HG02798 (cell line): ENCODE results near the gene POLDIP3.

Experiments
- ATAC-seq: cut with Tn5 transposase; IDR thresholded peaks from one replicate; pipeline ENCODE4 v1.9.1; 2021; ENCODE audit warnings: mild to moderate bottlenecking; ENCODE audit not compliant: unreplicated experiment, poor library complexity

Gene POLDIP3

DNA sequence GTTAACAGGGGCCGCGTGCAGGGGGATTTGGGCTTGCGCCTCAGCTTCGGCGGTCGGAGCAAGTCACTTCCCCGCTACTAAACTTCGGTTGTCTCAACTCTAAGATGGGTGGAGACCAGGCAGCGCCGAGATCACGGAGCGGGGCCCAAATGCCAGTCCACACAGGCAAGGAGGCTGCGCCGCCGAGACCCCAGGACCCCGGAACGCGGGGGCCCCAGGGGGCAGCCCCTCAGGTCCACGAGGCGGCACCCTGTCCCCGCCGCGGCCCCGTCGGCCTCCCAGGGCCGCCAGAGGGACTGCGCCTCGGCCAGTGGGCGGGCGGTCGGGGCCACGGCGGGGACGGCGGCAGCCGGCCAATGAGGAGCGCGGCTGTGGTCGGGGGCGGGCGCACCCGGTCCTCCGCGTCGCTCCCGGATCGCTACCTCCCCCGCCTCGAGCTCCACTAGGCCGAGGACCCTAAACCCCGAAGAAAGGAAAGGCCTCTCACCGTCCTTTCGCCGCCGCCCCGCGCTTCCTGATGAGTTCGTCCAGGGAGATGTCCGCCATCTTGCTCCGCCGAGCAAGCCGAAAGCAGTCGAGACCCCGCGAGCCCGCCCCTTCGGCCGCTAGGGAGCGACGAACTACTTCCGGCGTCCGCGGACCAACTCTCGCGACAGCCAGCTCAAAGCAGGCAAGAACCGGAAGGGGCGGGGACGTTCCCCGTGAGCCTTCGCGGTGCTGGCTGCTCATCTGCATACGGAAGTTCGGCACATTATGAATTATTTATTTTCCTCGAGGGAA, at the start of gene POLDIP3:
Gene POLDIP3, minus strand, starts transcription at position 572 of the 780 bp plus-strand sequence. Its CDS starts 26 bp downstream, at position 546.
- ATAC-seq, result peak; percentile 79

GRCh38 chr22:42661985-42662831, 47.5 kb upstream of the POLDIP3 start:
- peak; percentile 71 for ATAC-seq

DNA sequence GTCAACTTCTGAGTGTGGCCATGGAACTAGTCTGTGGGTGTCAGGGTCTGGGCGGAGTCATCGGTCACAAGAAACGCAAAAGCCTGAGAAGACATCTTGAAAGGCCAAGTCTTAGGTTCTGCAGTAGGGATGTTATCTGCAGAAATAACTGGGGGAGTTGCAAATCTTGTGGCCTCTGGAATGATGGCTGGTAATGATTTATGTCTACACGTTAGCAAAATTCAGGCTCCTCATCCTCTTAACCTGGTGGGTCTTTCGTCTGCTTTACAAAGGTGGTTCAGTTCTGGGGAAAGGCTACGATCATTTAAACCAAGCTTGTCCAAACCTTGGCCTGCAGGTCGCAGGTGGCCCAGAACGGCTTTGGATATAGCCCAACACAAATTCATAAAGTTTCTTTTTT, 41.9 kb upstream of the POLDIP3 start:
- no peak for ATAC-seq

GRCh38 chr22:42655693-42656092, 41.0 kb upstream of the POLDIP3 start:
- ATAC-seq, result no peak

GRCh38 chr22:42654436-42655073, 39.9 kb upstream of the POLDIP3 start:
- no peak for ATAC-seq

DNA sequence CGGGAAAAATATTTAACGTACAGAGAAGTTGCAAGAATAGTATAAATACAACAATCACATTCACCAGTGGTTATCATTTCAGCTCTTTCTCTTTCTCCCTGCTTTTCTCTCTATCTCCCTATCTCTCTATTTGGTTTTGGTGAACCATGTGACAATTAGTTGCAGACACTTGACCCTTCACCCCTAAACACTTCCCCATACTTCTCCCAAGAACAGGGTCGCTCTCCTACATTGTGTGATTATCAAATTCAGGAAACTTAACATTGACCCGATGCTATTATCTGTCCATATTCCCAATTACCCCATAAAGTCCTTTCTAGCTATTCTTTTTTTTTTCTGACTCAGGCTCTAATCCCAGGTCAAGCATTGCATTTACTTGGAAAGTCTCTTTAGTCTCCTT, 39.3 kb upstream of the POLDIP3 start:
- ATAC-seq, result no peak

GRCh38 chr22:42651134-42651533, 36.5 kb upstream of the POLDIP3 start:
- ATAC-seq, result no peak

DNA sequence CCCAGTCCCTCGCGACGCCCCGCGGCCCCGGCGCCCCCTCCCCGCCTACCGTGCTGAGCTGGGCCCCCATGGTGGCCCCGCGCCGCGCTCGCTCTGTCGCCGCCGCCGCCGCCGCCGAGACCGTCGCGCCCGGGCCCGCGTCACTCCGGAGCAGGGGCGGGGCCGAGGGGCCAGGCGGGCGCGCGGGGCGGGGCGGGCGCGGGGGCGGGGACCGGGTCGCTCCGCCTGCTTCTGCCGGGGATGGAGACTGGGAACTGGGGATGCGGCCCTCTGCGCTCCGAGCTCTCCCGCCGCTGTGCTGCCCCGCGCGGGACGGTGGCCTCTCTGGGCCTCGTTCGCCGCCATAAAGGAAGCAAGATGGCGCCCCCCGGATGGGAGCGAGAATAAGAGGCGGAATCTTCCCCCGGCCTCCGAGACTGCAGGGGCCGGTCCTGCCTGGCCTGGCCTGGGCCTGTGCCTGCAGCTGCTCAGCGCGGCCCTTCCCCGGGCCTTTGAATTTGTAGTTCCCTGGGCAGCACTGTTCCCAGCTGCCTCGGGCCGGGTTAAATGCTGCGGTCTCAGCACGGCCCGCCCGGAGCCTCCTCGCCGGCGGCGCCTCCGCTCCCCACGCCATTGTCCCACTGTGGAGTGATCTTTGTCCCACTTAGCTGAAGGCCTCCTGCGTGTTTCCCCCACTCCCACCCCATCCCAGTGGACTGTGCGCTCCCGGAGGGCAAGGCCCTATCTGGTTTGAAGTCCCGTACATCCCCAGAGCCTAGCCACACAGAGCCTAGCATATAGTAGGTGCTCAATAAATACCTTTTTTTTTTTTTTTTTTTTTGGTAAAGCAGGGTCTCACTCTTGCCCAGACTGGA, 34.8 kb upstream of the POLDIP3 start, which contains the start of gene CYB5R3:
Gene CYB5R3, minus strand, starts transcription at position 147 of the 854 bp plus-strand sequence. Its CDS starts 77 bp downstream, at position 70.
- ATAC-seq, result peak; percentile 70

DNA sequence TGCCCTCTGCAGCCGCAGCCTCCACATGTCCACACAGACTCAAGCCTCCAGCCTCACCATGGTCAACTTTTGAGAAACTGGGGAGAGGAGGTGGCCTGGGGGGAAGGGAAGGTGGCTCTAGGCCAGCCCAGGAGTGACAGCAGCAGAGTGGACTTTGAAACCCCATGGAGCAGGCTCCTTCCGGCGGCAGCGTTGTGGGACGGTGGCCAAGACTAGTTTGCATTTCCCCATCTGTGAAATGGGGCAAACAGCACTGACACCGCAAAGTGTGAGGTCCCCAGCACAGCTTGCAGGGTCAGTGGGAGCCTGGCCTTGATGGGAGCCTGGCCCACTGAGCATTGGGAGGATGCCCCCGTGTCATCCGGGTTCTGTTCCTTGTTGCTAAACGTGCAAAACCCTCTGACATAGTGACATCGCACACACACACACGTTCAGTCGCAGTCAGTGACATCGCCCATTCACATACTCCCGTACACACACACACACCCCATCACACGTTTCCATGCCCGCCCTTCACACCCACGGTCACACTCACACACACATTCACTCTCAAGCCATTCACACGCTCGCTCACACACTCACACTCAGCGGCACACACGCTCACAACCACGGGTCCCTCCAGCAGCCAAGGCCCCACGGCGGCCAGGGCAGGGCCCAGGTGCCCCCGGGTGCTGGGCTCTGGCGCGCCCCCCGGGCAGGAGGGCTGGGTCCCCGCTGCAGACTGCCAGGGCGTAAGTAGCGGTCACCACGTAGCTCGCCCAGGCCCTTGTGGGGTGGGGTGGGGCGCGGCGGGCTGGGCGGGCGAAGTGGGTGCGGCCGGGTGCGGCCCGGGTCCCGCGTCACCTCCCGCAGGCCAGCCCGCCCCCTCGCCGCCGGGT, 33.9 kb upstream of the POLDIP3 start:
- peak; percentile 46 for ATAC-seq

GRCh38 chr22:42648017-42648367, 33.3 kb upstream of the POLDIP3 start:
- ATAC-seq, result no peak

- no peak for ATAC-seq
Measured at GRCh38 chr22:42646569-42647525, 32.2 kb upstream of the POLDIP3 start.

GRCh38 chr22:42645938-42646568, 31.4 kb upstream of the POLDIP3 start:
- no peak for ATAC-seq

- ATAC-seq, result no peak
Measured at GRCh38 chr22:42645341-42645937, 30.8 kb upstream of the POLDIP3 start.

DNA sequence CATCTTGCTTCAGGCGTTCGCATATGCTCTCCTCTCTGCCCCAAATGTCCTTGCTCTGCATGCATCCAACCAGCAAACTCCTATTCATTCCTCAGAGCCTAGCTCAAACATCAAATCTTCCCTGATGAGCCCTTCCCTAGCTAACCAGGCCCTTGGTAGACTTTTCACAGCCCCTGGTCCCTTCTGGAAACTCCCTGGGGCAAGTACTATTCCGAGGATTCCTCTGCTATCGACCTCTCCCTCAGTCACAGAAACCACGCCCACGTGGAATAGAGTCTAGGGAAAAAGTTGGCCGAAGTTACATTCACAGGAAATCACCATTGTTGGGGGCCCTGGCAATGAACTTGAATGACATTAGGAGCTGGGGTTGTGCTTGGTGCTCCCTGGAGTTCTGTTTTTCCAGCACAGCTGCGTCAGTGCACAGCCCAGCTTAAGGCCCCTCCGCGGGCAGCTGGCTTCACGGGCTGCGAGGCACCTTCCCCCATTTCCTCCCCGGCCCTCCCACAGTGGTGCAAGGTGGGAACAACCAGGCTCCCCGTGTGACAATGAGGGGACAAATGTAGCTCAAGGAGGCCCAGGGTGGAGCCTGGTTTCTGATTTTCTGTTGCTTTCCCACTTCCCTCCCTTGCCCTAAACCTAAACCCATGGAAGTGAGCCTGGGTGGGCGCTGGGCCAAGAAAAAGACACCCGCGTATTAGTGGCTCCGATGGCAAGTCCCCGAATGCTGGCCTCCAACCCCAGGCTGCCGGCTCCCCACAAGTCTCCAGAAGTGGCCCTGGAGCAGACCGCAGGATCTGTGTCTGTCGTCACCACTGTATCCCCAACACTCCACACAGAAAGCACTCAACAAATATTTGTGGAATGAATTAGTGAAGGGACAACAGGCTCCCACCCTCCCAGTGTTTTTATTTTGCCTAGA, 30.0 kb upstream of the POLDIP3 start:
- ATAC-seq, result no peak

DNA sequence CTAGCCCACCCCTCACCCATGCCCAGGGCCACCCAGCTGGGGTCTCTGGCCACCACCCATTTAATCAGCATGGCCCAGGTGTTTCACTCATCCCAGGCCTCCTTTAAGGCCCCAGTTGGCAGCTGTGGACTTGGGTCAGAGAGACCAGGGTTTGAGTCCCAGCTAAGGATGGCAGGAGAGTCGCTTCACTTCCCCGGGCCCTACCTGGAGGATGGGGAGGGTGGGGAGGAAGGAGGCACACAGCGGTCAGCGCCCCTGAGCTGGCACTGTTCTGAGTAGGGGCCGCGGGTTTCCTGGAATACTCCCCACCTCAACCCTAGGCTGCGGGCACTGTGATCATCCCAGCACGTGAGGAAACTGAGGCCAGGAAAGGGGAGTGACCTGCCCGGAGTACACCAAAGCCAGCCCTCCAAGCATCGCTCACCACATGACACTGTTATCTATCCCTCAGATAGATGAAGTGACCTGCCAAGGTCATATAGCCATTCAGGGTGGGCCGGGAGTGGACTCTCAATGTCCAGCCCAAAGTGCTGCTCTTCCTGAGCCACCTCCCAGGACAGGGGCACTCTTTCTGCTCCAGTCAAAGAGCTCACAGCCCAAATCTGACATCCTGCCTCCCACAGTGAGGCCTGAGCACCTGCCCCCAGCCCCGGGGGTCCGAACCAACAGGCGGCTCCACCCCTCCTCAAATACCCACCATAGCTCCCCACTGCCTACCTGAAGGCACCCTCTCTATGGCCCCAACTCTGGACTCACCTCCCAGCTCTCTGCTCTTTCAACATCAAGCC, 29.1 kb upstream of the POLDIP3 start:
- ATAC-seq, result no peak
